K562 (cell line): ENCODE measurements around the gene NRG3.

Experiments used
- CBX8 ChIP-seq: fragments of 200-600 bp; sonication (generic); IDR thresholded peaks from 2 replicates; pipeline ENCODE4 v1.6.1; 2012; ENCODE audit warnings: borderline replicate concordance, mixed run types, low read depth, mild to moderate bottlenecking, moderate library complexity, mixed read lengths, low read length, control low read depth, inconsistent platforms; ENCODE audit not compliant: poor library complexity, severe bottlenecking; ENCODE audit errors: extremely low read depth
- DIDO1 ChIP-seq: fragments of 450-650 bp; IDR thresholded peaks from 2 replicates; pipeline ENCODE4 v1.6.1; 2016; ENCODE audit warnings: low read depth, missing biosample characterization, missing genetic modification characterization
- L3MBTL2 ChIP-seq: fragments of 450-650 bp; IDR thresholded peaks from 2 replicates; pipeline ENCODE4 v1.6.1; 2016; ENCODE audit warnings: mild to moderate bottlenecking, moderate library complexity
- NFRKB ChIP-seq: fragments of 450-650 bp; IDR thresholded peaks from 2 replicates; pipeline ENCODE4 v1.6.1; 2016; ENCODE audit warnings: low read depth
- NUFIP1 ChIP-seq: fragments of 450-650 bp; IDR thresholded peaks from 2 replicates; pipeline ENCODE4 v1.6.1; 2018; ENCODE audit not compliant: partially characterized antibody
- REST ChIP-seq, 2 experiments: fragments of 450-650 bp; formaldehyde crosslinking in 1 of 2; IDR thresholded peaks; 2 replicates each; pipeline versions ENCODE4 v1.4.0 to v1.6.1; 2014 to 2020; ENCODE audit warnings: mild to moderate bottlenecking in 2 of 2, borderline replicate concordance in 1 of 2, low read depth in 1 of 2
- SP2 ChIP-seq: IDR thresholded peaks from 2 replicates; pipeline ENCODE4 v1.6.1; 2011; ENCODE audit warnings: mild to moderate bottlenecking, low read depth, low read length, moderate library complexity; ENCODE audit not compliant: poor library complexity, severe bottlenecking; ENCODE audit errors: extremely low read depth
- ZNF253 ChIP-seq: fragments of 250-450 bp; sonication (Bioruptor Pico); conservative IDR thresholded peaks from 2 replicates; pipeline ENCODE4 v1.6.1; 2021; ENCODE audit warnings: mild to moderate bottlenecking

- TF ChIP-seq NFRKB (no peak), CBX8 (no peak), ZNF253 (CRISPR knock-in tag) (no peak), DIDO1 (tag) (no peak), L3MBTL2 (no peak), NUFIP1 (no peak), REST (IDR thresholded peaks at IDR 0.05; ENCODE audit: borderline replicate concordance) (no peak), REST (CRISPR knock-in tag; IDR thresholded peaks at IDR 0.05; ENCODE audit: low read depth) (no peak), SP2 (no peak)
Measured at GRCh38 chr10:82628373-82628772, 753.4 kb downstream of the NRG3 start.
